HepG2 (cell line): ENCODE data around the gene CCDC57. TPM values are rescaled to one million over a fixed set of nuclear protein-coding genes. Genes with fewer than 3 reads are reported as not detected.

Source experiments
- ARID2 ChIP-seq: sonication (generic); formaldehyde crosslinking; IDR thresholded peaks from 2 replicates; pipeline ENCODE4 v1.8.1; 2022; ENCODE audit warnings: mild to moderate bottlenecking, missing genetic modification reagents, borderline replicate concordance
- BATF2 ChIP-seq: sonication (generic); formaldehyde crosslinking; IDR thresholded peaks from 2 replicates; pipeline ENCODE4 v1.8.0; 2022; ENCODE audit warnings: mild to moderate bottlenecking, missing genetic modification reagents, moderate library complexity
- BORCS8-MEF2B ChIP-seq: sonication (generic); formaldehyde crosslinking; IDR thresholded peaks from 2 replicates; pipeline ENCODE4 v1.8.0; 2022; ENCODE audit warnings: mild to moderate bottlenecking, missing genetic modification reagents
- BRD4 ChIP-seq: sonication (generic); formaldehyde crosslinking; IDR thresholded peaks from 2 replicates; pipeline ENCODE4 v1.4.0; 2020; ENCODE audit warnings: missing genetic modification reagents
- CBX2 ChIP-seq, 2 experiments: fragments of 200-600 bp in 1 of 2; sonication (generic); formaldehyde crosslinking in 1 of 2; IDR thresholded peaks; 2 replicates each; pipeline versions ENCODE4 v1.7.0 to v1.8.1; 2018 to 2022; ENCODE audit warnings: low read depth in 2 of 2, low read length in 1 of 2, mild to moderate bottlenecking in 1 of 2, missing genetic modification reagents in 1 of 2
- CEBPB ChIP-seq: IDR thresholded peaks from 2 replicates; pipeline ENCODE4 v1.6.1; 2011; ENCODE audit warnings: low read depth, low read length, improper control_type of control experiment, borderline replicate concordance
- CENPX ChIP-seq: sonication (generic); formaldehyde crosslinking; IDR thresholded peaks from 2 replicates; pipeline ENCODE4 v1.9.0; 2021; ENCODE audit warnings: mild to moderate bottlenecking, missing genetic modification reagents, moderate library complexity
- CREB1 ChIP-seq, 2 experiments: fragments of 450-650 bp in 1 of 2; IDR thresholded peaks; 2 replicates each; pipeline ENCODE4 v1.6.1; 2016 to 2017; ENCODE audit warnings: control low read depth in 1 of 2, mild to moderate bottlenecking in 1 of 2, missing compliant biosample characterization in 1 of 2, missing genetic modification characterization in 1 of 2
- MTERF4 ChIP-seq: sonication (generic); formaldehyde crosslinking; IDR thresholded peaks from 2 replicates; pipeline ENCODE4 v1.8.0; 2023; ENCODE audit warnings: mild to moderate bottlenecking, missing genetic modification reagents
- NFATC3 ChIP-seq: sonication (generic); formaldehyde crosslinking; IDR thresholded peaks from 2 replicates; pipeline ENCODE4 v1.5.1; 2020; ENCODE audit warnings: mild to moderate bottlenecking, missing genetic modification reagents
- NR2F2 ChIP-seq: IDR thresholded peaks from 2 replicates; pipeline ENCODE4 v1.6.1; 2012; ENCODE audit warnings: low read depth, inconsistent platforms, borderline replicate concordance
- PCBP1 ChIP-seq: fragments of 200-400 bp; formaldehyde crosslinking; IDR thresholded peaks from 2 replicates; pipeline ENCODE4 v1.6.1; 2017; ENCODE audit warnings: mild to moderate bottlenecking, low read depth, low read length, borderline replicate concordance
- RARG ChIP-seq: sonication (generic); formaldehyde crosslinking; IDR thresholded peaks from 2 replicates; pipeline ENCODE4 v1.4.0; 2020; ENCODE audit warnings: low read depth, mild to moderate bottlenecking, missing genetic modification reagents
- RFX3 ChIP-seq: IDR thresholded peaks from 2 replicates; pipeline ENCODE4 v1.6.1; 2016; ENCODE audit warnings: missing biosample characterization, missing genetic modification reagents
- SOX6 ChIP-seq, 2 experiments: fragments of 450-650 bp in 1 of 2; sonication (generic) in 1 of 2; formaldehyde crosslinking in 1 of 2; IDR thresholded peaks; 2 replicates each; pipeline versions ENCODE4 v1.4.0 to v1.6.1; 2017 to 2020; ENCODE audit warnings: antibody characterized with exemption in 1 of 2, mild to moderate bottlenecking in 1 of 2, missing genetic modification reagents in 1 of 2
- U2AF1 ChIP-seq: fragments of 200-400 bp; formaldehyde crosslinking; optimal IDR thresholded peaks from 2 replicates; pipeline ENCODE3; 2017; ENCODE audit warnings: mild to moderate bottlenecking, low read depth, low read length
- ZNF17 ChIP-seq: sonication (generic); formaldehyde crosslinking; IDR thresholded peaks from 2 replicates; pipeline ENCODE4 v1.5.0; 2020; ENCODE audit warnings: mild to moderate bottlenecking, missing genetic modification reagents
- ZNF224 ChIP-seq: sonication (generic); formaldehyde crosslinking; IDR thresholded peaks from 2 replicates; pipeline ENCODE4 v1.5.0; 2020; ENCODE audit warnings: mild to moderate bottlenecking, missing genetic modification reagents
- ZNF343 ChIP-seq: sonication (generic); formaldehyde crosslinking; IDR thresholded peaks from 2 replicates; pipeline ENCODE4 v1.4.0; 2020; ENCODE audit warnings: mild to moderate bottlenecking, missing genetic modification reagents
- ZNF552 ChIP-seq: sonication (generic); formaldehyde crosslinking; IDR thresholded peaks from 2 replicates; pipeline ENCODE4 v1.9.0; 2022; ENCODE audit warnings: missing genetic modification reagents, mild to moderate bottlenecking, borderline replicate concordance
- ZNF577 ChIP-seq: sonication (generic); formaldehyde crosslinking; IDR thresholded peaks from 2 replicates; pipeline ENCODE4 v1.4.0; 2020; ENCODE audit warnings: mild to moderate bottlenecking, low read depth, missing genetic modification reagents, borderline replicate concordance
- ZNF615 ChIP-seq: sonication (generic); formaldehyde crosslinking; IDR thresholded peaks from 2 replicates; pipeline ENCODE4 v1.5.0; 2020; ENCODE audit warnings: mild to moderate bottlenecking, missing genetic modification reagents, borderline replicate concordance
- ZNF776 ChIP-seq: sonication (generic); formaldehyde crosslinking; IDR thresholded peaks from 2 replicates; pipeline ENCODE4 v1.4.0; 2020; ENCODE audit warnings: mild to moderate bottlenecking, missing genetic modification reagents
- polyA plus RNA-seq, 8 experiments: library from polyadenylated mRNA; depleted of rRNA in 3 of 8; stranded (reverse) in 7 of 8; unstranded in 1 of 8; fragments of >200 nt; fragmentation: Illumina TruSeq in 4 of 8; extraction: Trizol in 4 of 8; gene quantifications; 2 replicates each; pipeline versions ENCODE4 v1.2.1 to v1.2.3, GENCODE V29; 2011 to 2016; ENCODE audit warnings: low read depth in 4 of 8, missing spikeins in 1 of 8, mixed read lengths in 1 of 8; ENCODE audit not compliant: insufficient read depth in 1 of 8
- total RNA-seq, 5 experiments: library from RNA; depleted of rRNA; stranded (reverse); fragments of >200 nt; fragmentation: Illumina TruSeq; extraction: Trizol; gene quantifications; 2 replicates each; pipeline ENCODE4 v1.2.3, GENCODE V29; 2016; ENCODE audit warnings: low read depth in 1 of 5
- TF ChIP-seq, protein P1 (sequence below): sonication (generic); formaldehyde crosslinking; IDR thresholded peaks from 2 replicates; pipeline ENCODE4 v1.4.0; 2020; ENCODE audit warnings: missing genetic modification reagents

CCDC57 gene
- total and polyA plus RNA-seq, 2 of the 13 experiments (the other 11 are each of a cell fraction or from before 2014, with no cell fraction given): 59.3 to 59.9 TPM

DNA sequence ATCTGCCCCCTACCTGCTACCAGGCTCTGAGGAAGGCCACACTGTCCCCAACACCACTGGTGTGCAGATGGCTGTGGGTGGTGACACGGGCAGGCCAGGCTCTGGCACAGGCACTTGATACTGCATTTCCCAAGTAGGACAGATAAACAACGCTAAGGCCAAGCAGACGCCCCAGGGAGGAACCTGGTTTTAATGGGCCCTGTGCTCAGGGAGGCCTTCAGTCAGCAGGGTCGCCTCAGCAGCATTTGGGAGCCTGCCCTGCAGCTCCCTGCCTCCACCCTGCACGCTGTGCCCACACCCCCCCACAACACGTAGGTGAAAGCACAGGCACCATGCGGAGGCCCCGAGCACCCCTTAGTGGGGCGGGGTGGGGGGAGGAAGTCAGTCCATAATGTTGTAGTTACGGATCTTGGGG lies 111.3 kb downstream of the CCDC57 start (continued):
- TF ChIP-seq MTERF4 (CRISPR knock-in tag) (0 out of 2 replicates have a peak, but pooled peaks have one; percentile 22), CBX2 (IDR thresholded peaks at IDR 0.05; ENCODE audit: low read depth, low read length) (no peak), CBX2 (CRISPR knock-in tag; IDR thresholded peaks at IDR 0.05; ENCODE audit: low read depth) (no peak), RARG (CRISPR knock-in tag) (no peak), CEBPB (no peak), ZNF776 (CRISPR knock-in tag) (0 out of 2 replicates have a peak, but pooled peaks have one; percentile 4), ZNF343 (no peak), ARID2 (CRISPR knock-in tag) (no peak), BRD4 (CRISPR knock-in tag) (no peak), ZNF17 (no peak), SOX6 (IDR thresholded peaks at IDR 0.05) (no peak), SOX6 (CRISPR knock-in tag; IDR thresholded peaks at IDR 0.05) (no peak), ZNF615 (CRISPR knock-in tag) (no peak), BORCS8-MEF2B (0 out of 2 replicates have a peak, but pooled peaks have one; percentile 10), ZNF577 (CRISPR knock-in tag) (no peak), RFX3 (CRISPR knock-in tag) (no peak), ZNF552 (CRISPR knock-in tag) (0 out of 2 replicates have a peak, but pooled peaks have one; percentile 22), U2AF1 (peak; percentile 36), PCBP1 (peak; percentile 71; the same call in 1 of the 2 replicates), ZNF224 (CRISPR knock-in tag) (no peak), NFATC3 (CRISPR knock-in tag) (0 out of 2 replicates have a peak, but pooled peaks have one; percentile 55), CREB1 (IDR thresholded peaks at IDR 0.05) (no peak), CREB1 (CRISPR knock-in tag; IDR thresholded peaks at IDR 0.05) (no peak), CENPX (CRISPR knock-in tag) (no peak), BATF2 (CRISPR knock-in tag) (no peak), NR2F2 (no peak)
- TF ChIP-seq, protein P1, sequence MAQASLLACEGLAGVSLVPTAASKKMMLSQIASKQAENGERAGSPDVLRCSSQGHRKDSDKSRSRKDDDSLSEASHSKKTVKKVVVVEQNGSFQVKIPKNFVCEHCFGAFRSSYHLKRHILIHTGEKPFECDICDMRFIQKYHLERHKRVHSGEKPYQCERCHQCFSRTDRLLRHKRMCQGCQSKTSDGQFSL (CRISPR knock-in tag): peak; percentile 18; the same call in 1 of the 2 replicates
